DOHH2 (cell line): ENCODE measurements around the gene SPCS2.

Source experiments
- CTCF ChIP-seq: fragments of 200-600 bp; sonication (generic); IDR thresholded peaks from one replicate; pipeline ENCODE4 v1.5.1; 2014; ENCODE audit warnings: antibody characterized with exemption, mild to moderate bottlenecking, low read depth, low read length; ENCODE audit not compliant: poor library complexity, severe bottlenecking
- EZH2phosphoT487 ChIP-seq: fragments of 200-600 bp; sonication (generic); IDR thresholded peaks from 2 replicates; pipeline ENCODE4 v1.6.1; 2017; ENCODE audit warnings: borderline replicate concordance, mild to moderate bottlenecking, antibody characterized with exemption, low read length, moderate library complexity, mixed read lengths

GRCh38 chr11:74929431-74930363 is 19.4 kb upstream of the SPCS2 start:
- TF ChIP-seq CTCF (peak; percentile 96), EZH2phosphoT487 (no peak)
